ENCODE measurements around the gene GRAP2. TPM values are rescaled to one million over a fixed set of nuclear protein-coding genes. Genes with fewer than 3 reads are reported as not detected.

The GRAP2 gene
- total and polyA plus RNA-seq, 9 of the 15 experiments (the other 6 are each of a cell fraction or from before 2014, with no cell fraction given): 4.8 to 88.7 (median 60.4) TPM

GRCh38 chr22:39946503-39947219, 45.8 kb downstream of the GRAP2 start (continued):
- TF ChIP-seq, protein P1, sequence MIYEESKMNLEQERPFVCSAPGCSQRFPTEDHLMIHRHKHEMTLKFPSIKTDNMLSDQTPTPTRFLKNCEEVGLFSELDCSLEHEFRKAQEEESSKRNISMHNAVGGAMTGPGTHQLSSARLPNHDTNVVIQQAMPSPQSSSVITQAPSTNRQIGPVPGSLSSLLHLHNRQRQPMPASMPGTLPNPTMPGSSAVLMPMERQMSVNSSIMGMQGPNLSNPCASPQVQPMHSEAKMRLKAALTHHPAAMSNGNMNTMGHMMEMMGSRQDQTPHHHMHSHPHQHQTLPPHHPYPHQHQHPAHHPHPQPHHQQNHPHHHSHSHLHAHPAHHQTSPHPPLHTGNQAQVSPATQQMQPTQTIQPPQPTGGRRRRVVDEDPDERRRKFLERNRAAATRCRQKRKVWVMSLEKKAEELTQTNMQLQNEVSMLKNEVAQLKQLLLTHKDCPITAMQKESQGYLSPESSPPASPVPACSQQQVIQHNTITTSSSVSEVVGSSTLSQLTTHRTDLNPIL (CRISPR knock-in tag; IDR thresholded peaks at IDR 0.05): no peak
- TF ChIP-seq AFF1 (IDR thresholded peaks at IDR 0.05; ENCODE audit: low read depth in 1 of 2, partially characterized antibody in 2 of 2) (peak in 1 of 2 experiments; percentile 37), PHB (CRISPR knock-in tag; IDR thresholded peaks at IDR 0.05) (no peak), TCF7L2 (IDR thresholded peaks at IDR 0.05; ENCODE audit: low read depth, low read length) (no peak)
- TF ChIP-seq, protein P2, sequence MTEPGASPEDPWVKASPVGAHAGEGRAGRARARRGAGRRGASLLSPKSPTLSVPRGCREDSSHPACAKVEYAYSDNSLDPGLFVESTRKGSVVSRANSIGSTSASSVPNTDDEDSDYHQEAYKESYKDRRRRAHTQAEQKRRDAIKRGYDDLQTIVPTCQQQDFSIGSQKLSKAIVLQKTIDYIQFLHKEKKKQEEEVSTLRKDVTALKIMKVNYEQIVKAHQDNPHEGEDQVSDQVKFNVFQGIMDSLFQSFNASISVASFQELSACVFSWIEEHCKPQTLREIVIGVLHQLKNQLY (CRISPR knock-in tag; conservative IDR thresholded peaks at IDR 0.05): no peak

All from K562 (cell line).